Right forelimb (tissue), 1 donor: ENCODE results near the gene HRH4.

Experiments used
- DNase-seq: peaks from one replicate; pipeline ENCODE4 v3.0.0-alpha.2; 2018

Gene HRH4

GRCh38 chr18:24515721-24516120, 55.3 kb downstream of the HRH4 start:
- no peak for DNase-seq

- no peak for DNase-seq
These were observed 55.8 kb downstream of the HRH4 start for GRCh38 chr18:24516261-24516660.

- DNase-seq: no peak
These were observed 57.1 kb downstream of the HRH4 start for GRCh38 chr18:24517554-24517953.

- DNase-seq: no peak
These were observed 58.2 kb downstream of the HRH4 start for GRCh38 chr18:24518596-24518995.
